Measurements from ENCODE around the gene SHROOM3.

DNA sequence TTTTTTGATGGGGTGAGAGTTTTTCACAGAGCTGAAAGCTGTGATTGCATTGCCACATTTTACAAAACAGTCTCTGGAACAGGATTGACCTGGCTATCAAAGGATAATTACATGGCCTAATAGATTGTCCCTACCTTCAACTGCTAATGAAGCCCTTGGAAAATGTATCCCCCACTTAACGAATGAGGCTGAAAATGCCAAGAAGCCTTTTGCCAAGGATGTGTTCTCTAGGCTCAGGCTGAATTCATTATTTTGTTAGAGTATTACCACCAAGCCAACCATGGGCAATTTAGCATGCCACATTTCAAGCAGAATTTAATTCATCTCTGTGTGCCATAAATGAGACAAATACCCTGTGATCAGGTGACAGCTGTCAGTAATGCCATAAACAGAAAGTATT, 35.5 kb downstream of the SHROOM3 start:
- TF ChIP-seq EZH2phosphoT487 (conservative IDR thresholded peaks at IDR 0.05; ENCODE audit: low read length), result no peak
- TF ChIP-seq, protein P1, sequence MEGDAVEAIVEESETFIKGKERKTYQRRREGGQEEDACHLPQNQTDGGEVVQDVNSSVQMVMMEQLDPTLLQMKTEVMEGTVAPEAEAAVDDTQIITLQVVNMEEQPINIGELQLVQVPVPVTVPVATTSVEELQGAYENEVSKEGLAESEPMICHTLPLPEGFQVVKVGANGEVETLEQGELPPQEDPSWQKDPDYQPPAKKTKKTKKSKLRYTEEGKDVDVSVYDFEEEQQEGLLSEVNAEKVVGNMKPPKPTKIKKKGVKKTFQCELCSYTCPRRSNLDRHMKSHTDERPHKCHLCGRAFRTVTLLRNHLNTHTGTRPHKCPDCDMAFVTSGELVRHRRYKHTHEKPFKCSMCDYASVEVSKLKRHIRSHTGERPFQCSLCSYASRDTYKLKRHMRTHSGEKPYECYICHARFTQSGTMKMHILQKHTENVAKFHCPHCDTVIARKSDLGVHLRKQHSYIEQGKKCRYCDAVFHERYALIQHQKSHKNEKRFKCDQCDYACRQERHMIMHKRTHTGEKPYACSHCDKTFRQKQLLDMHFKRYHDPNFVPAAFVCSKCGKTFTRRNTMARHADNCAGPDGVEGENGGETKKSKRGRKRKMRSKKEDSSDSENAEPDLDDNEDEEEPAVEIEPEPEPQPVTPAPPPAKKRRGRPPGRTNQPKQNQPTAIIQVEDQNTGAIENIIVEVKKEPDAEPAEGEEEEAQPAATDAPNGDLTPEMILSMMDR (IDR thresholded peaks at IDR 0.05; ENCODE audit: insufficient read depth, low read length, poor library complexity, severe bottlenecking), result no peak
